ENCODE measurements around the gene LHPP. TPM values are rescaled to one million over a fixed set of nuclear protein-coding genes. Genes with fewer than 3 reads are reported as not detected.
A peak's percentile ranks its signal among the peaks of the same experiment; 100 is the strongest.

Gene LHPP
- total and polyA plus RNA-seq, 2 experiments from 2014 or later = 27.4 to 40.2 TPM

DNA sequence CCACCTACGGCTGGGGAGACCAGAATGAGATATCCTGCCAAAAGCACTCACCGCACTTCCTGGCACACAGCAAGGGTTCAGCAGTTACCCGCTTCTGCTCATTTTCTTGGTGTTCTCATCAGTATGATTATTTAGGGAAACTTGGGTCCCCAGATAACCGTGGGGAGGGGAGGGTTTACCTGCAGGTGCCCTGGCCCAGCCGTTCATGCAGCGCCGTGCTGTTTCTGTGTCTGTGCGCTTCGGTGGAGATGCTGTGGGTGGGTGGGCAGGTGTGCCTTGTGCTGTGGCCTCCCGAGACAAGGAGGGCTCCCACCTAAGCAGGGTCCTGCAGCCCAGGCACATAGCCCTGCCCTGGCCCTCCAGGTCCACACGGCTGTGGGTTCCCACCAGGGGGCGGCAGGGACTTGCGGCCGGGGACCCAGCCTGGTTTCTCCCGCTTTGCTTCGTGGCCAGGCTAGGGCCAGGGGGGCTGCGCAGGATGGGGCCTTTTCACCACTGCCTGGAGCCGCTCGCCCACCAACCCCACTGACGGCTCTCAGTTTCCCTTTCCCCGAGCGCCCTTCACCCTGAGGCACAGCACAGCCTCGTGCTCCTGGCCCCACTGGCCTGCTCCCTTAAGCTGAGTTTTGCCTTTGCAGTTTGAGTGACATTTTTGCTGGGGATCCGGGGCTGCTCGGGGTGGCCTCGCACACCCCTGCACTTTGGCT, 78.5 kb downstream of the LHPP start (continued):
- TF ChIP-seq, protein P1, sequence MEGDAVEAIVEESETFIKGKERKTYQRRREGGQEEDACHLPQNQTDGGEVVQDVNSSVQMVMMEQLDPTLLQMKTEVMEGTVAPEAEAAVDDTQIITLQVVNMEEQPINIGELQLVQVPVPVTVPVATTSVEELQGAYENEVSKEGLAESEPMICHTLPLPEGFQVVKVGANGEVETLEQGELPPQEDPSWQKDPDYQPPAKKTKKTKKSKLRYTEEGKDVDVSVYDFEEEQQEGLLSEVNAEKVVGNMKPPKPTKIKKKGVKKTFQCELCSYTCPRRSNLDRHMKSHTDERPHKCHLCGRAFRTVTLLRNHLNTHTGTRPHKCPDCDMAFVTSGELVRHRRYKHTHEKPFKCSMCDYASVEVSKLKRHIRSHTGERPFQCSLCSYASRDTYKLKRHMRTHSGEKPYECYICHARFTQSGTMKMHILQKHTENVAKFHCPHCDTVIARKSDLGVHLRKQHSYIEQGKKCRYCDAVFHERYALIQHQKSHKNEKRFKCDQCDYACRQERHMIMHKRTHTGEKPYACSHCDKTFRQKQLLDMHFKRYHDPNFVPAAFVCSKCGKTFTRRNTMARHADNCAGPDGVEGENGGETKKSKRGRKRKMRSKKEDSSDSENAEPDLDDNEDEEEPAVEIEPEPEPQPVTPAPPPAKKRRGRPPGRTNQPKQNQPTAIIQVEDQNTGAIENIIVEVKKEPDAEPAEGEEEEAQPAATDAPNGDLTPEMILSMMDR (conservative IDR thresholded peaks at IDR 0.05; ENCODE audit: low read depth in 2 of 2) = peak; percentile 53 to 88
- TF ChIP-seq EZH2 (IDR thresholded peaks at IDR 0.05; ENCODE audit: low read depth, unreplicated experiment) (no peak), JUNB (IDR thresholded peaks at IDR 0.05; ENCODE audit: unreplicated experiment) (no peak)

DNA sequence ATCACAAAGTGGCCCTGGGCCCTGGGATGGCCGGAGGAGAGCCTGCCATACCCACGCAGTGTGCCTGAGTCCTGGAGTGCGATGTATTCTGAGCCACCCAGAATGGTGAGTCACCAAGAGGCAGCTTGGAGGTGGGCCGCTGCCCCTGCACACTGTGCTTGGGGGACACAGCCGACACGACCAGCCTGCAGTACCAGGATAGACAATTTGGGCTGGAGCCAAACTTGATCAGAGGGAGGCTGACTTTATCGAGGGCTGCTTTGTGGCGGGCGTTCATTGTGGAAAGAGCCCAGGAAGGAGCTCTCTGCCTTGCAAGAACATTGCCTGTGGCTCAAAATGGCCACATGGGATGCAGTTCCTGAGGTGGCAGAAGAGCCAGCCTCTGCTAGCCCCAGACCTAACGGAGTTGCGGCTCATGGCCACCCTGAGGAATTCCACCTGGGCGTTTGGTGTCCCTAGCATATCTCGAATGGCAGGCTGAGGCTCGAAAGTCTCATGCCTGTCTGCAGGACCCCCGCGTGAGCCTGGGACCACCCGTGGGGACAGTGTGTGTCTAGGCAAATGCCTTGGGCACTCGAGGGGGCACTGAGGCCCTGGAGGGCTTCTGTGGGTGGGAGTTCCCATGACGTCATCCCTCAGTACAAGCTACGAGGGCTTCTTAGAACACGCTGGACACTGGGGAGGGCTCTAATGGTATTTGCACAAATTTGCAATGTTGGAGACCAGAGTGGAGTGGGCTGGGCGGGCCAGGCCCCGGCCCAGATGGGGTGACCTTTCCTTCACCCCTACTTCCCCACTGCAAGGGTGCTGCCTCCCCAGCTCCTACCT, 79.7 kb downstream of the LHPP start:
- Histone ChIP-seq H3K27me3 (ENCODE audit: insufficient read depth) (no peaks in the 10 kb centered on the region), H3K9me2 (ENCODE audit: insufficient read depth) (no peaks in the 10 kb centered on the region), H3K27ac (ENCODE audit: low read depth) (no peak overlapping the region), H3K36me3 (ENCODE audit: insufficient read depth) (no peaks in the 10 kb centered on the region), H3K4me2 (no peak overlapping the region), H3K4me1 (ENCODE audit: insufficient read depth) (peaks cover 3% of the 10 kb centered on the region), H3F3A (replicated peaks; ENCODE audit: low read depth) (no peaks in the 10 kb centered on the region), H3K4me3 (no peak overlapping the region), H2AFZ (no peak overlapping the region), H3K79me2 (replicated peaks; ENCODE audit: insufficient read depth) (no peaks in the 10 kb centered on the region), H4K20me1 (replicated peaks; ENCODE audit: insufficient read depth) (no peaks in the 10 kb centered on the region)
- H3K27me3 Mint-ChIP-seq (ENCODE audit: insufficient read depth, low read depth, poor library complexity) = peaks cover 7% of the 10 kb centered on the region
- no peak for ATAC-seq
- H3K27ac Mint-ChIP-seq = no peak overlapping the region
- H3K9me3 Mint-ChIP-seq = no peaks in the 10 kb centered on the region
- peaks cover 4% of the 10 kb centered on the region for H3K4me1 Mint-ChIP-seq
- no peak for DNase-seq (ENCODE audit: low spot score)
- H3K36me3 Mint-ChIP-seq (ENCODE audit: low read depth) = no peaks in the 10 kb centered on the region
- no peak overlapping the region for H3K4me3 Mint-ChIP-seq
- TF ChIP-seq CREB1 (CRISPR knock-in tag; IDR thresholded peaks at IDR 0.05; ENCODE audit: low read depth) (no peak), EZH2 (IDR thresholded peaks at IDR 0.05; ENCODE audit: low read depth, unreplicated experiment) (no peak), ZNF331 (CRISPR knock-in tag; IDR thresholded peaks at IDR 0.05; ENCODE audit: low read depth) (no peak), NANOG (IDR thresholded peaks at IDR 0.05; ENCODE audit: borderline replicate concordance) (no peak), JUNB (IDR thresholded peaks at IDR 0.05; ENCODE audit: unreplicated experiment) (no peak), EZH2phosphoT487 (IDR thresholded peaks at IDR 0.05; ENCODE audit: unreplicated experiment) (no peak)
- TF ChIP-seq, protein P2, sequence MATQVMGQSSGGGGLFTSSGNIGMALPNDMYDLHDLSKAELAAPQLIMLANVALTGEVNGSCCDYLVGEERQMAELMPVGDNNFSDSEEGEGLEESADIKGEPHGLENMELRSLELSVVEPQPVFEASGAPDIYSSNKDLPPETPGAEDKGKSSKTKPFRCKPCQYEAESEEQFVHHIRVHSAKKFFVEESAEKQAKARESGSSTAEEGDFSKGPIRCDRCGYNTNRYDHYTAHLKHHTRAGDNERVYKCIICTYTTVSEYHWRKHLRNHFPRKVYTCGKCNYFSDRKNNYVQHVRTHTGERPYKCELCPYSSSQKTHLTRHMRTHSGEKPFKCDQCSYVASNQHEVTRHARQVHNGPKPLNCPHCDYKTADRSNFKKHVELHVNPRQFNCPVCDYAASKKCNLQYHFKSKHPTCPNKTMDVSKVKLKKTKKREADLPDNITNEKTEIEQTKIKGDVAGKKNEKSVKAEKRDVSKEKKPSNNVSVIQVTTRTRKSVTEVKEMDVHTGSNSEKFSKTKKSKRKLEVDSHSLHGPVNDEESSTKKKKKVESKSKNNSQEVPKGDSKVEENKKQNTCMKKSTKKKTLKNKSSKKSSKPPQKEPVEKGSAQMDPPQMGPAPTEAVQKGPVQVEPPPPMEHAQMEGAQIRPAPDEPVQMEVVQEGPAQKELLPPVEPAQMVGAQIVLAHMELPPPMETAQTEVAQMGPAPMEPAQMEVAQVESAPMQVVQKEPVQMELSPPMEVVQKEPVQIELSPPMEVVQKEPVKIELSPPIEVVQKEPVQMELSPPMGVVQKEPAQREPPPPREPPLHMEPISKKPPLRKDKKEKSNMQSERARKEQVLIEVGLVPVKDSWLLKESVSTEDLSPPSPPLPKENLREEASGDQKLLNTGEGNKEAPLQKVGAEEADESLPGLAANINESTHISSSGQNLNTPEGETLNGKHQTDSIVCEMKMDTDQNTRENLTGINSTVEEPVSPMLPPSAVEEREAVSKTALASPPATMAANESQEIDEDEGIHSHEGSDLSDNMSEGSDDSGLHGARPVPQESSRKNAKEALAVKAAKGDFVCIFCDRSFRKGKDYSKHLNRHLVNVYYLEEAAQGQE (IDR thresholded peaks at IDR 0.05; ENCODE audit: unreplicated experiment) = no peak
- TF ChIP-seq, protein P3, sequence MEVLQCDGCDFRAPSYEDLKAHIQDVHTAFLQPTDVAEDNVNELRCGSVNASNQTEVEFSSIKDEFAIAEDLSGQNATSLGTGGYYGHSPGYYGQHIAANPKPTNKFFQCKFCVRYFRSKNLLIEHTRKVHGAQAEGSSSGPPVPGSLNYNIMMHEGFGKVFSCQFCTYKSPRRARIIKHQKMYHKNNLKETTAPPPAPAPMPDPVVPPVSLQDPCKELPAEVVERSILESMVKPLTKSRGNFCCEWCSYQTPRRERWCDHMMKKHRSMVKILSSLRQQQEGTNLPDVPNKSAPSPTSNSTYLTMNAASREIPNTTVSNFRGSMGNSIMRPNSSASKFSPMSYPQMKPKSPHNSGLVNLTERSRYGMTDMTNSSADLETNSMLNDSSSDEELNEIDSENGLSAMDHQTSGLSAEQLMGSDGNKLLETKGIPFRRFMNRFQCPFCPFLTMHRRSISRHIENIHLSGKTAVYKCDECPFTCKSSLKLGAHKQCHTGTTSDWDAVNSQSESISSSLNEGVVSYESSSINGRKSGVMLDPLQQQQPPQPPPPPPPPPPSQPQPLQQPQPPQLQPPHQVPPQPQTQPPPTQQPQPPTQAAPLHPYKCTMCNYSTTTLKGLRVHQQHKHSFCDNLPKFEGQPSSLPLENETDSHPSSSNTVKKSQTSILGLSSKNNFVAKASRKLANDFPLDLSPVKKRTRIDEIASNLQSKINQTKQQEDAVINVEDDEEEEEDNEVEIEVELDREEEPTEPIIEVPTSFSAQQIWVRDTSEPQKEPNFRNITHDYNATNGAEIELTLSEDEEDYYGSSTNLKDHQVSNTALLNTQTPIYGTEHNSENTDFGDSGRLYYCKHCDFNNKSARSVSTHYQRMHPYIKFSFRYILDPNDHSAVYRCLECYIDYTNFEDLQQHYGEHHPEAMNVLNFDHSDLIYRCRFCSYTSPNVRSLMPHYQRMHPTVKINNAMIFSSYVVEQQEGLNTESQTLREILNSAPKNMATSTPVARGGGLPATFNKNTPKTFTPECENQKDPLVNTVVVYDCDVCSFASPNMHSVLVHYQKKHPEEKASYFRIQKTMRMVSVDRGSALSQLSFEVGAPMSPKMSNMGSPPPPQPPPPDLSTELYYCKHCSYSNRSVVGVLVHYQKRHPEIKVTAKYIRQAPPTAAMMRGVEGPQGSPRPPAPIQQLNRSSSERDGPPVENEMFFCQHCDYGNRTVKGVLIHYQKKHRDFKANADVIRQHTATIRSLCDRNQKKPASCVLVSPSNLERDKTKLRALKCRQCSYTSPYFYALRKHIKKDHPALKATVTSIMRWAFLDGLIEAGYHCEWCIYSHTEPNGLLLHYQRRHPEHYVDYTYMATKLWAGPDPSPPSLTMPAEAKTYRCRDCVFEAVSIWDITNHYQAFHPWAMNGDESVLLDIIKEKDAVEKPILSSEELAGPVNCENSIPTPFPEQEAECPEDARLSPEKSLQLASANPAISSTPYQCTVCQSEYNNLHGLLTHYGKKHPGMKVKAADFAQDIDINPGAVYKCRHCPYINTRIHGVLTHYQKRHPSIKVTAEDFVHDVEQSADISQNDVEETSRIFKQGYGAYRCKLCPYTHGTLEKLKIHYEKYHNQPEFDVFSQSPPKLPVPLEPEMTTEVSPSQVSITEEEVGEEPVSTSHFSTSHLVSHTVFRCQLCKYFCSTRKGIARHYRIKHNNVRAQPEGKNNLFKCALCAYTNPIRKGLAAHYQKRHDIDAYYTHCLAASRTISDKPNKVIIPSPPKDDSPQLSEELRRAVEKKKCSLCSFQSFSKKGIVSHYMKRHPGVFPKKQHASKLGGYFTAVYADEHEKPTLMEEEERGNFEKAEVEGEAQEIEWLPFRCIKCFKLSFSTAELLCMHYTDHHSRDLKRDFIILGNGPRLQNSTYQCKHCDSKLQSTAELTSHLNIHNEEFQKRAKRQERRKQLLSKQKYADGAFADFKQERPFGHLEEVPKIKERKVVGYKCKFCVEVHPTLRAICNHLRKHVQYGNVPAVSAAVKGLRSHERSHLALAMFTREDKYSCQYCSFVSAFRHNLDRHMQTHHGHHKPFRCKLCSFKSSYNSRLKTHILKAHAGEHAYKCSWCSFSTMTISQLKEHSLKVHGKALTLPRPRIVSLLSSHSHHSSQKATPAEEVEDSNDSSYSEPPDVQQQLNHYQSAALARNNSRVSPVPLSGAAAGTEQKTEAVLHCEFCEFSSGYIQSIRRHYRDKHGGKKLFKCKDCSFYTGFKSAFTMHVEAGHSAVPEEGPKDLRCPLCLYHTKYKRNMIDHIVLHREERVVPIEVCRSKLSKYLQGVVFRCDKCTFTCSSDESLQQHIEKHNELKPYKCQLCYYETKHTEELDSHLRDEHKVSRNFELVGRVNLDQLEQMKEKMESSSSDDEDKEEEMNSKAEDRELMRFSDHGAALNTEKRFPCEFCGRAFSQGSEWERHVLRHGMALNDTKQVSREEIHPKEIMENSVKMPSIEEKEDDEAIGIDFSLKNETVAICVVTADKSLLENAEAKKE (CRISPR knock-in tag; IDR thresholded peaks at IDR 0.05) = no peak
- TF ChIP-seq, protein P4, sequence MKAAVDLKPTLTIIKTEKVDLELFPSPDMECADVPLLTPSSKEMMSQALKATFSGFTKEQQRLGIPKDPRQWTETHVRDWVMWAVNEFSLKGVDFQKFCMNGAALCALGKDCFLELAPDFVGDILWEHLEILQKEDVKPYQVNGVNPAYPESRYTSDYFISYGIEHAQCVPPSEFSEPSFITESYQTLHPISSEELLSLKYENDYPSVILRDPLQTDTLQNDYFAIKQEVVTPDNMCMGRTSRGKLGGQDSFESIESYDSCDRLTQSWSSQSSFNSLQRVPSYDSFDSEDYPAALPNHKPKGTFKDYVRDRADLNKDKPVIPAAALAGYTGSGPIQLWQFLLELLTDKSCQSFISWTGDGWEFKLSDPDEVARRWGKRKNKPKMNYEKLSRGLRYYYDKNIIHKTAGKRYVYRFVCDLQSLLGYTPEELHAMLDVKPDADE (IDR thresholded peaks at IDR 0.05) = no peak

All from GM23338 (cell line).